Measurements from ENCODE around the gene DAPK1.

Gene DAPK1

DNA sequence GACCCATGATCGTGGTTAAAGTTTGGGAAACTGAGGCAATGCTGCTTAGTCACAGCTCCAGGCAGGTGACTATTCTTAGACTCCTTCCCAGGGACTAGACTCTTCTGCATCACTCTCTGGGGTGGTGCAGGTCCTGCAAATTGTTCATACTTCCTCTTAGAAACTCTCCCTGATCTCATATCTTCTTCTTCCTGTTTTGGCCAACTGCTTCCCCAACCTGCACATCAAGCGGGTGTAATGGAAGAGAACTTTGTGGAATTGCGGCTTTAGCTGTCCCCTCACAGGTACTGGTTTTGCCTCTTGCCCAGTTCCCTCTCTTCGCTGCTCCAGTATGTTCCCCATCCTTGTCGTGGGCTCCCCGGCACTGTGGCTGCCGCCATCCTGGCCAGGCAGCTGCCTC is 116.7 kb downstream of the DAPK1 start:
- H3K4me3 ChIP-seq (ENCODE audit: low read length): no peak overlapping the region
- H3K4me1 ChIP-seq (ENCODE audit: low read length): no peaks in the 10 kb centered on the region
- no peaks in the 10 kb centered on the region for H4K20me1 ChIP-seq (ENCODE audit: insufficient read depth, low read length)
- no peaks in the 10 kb centered on the region for H3K9me2 ChIP-seq (replicated peaks; ENCODE audit: insufficient read depth, low read length)
- no peak for DNase-seq
- no peak overlapping the region for H3K27ac ChIP-seq (ENCODE audit: low read length)
- no peaks in the 10 kb centered on the region for H3K27me3 ChIP-seq (replicated peaks; ENCODE audit: insufficient read depth, low read length)
- TF ChIP-seq EZH2phosphoT487 (IDR thresholded peaks at IDR 0.05; ENCODE audit: low read length) (no peak), EZH2 (optimal IDR thresholded peaks at IDR 0.05; ENCODE audit: low read depth, low read length) (no peak)
- TF ChIP-seq, protein P1, sequence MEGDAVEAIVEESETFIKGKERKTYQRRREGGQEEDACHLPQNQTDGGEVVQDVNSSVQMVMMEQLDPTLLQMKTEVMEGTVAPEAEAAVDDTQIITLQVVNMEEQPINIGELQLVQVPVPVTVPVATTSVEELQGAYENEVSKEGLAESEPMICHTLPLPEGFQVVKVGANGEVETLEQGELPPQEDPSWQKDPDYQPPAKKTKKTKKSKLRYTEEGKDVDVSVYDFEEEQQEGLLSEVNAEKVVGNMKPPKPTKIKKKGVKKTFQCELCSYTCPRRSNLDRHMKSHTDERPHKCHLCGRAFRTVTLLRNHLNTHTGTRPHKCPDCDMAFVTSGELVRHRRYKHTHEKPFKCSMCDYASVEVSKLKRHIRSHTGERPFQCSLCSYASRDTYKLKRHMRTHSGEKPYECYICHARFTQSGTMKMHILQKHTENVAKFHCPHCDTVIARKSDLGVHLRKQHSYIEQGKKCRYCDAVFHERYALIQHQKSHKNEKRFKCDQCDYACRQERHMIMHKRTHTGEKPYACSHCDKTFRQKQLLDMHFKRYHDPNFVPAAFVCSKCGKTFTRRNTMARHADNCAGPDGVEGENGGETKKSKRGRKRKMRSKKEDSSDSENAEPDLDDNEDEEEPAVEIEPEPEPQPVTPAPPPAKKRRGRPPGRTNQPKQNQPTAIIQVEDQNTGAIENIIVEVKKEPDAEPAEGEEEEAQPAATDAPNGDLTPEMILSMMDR (IDR thresholded peaks at IDR 0.05; ENCODE audit: low read length): no peak
- H2AFZ ChIP-seq (ENCODE audit: low read length): no peak overlapping the region
- H3K79me2 ChIP-seq (ENCODE audit: low read length): peaks cover 11% of the 10 kb centered on the region
- H3F3A ChIP-seq (ENCODE audit: insufficient read depth, low read length): no peaks in the 10 kb centered on the region
- no peak overlapping the region for H3K9ac ChIP-seq (ENCODE audit: low read length)
- H3K36me3 ChIP-seq (replicated peaks; ENCODE audit: insufficient read depth, low read length): no peaks in the 10 kb centered on the region
- H3K9me3 ChIP-seq (replicated peaks; ENCODE audit: insufficient read depth, low read length): no peaks in the 10 kb centered on the region
- H3K4me2 ChIP-seq (ENCODE audit: low read depth, low read length): no peak overlapping the region

DNA sequence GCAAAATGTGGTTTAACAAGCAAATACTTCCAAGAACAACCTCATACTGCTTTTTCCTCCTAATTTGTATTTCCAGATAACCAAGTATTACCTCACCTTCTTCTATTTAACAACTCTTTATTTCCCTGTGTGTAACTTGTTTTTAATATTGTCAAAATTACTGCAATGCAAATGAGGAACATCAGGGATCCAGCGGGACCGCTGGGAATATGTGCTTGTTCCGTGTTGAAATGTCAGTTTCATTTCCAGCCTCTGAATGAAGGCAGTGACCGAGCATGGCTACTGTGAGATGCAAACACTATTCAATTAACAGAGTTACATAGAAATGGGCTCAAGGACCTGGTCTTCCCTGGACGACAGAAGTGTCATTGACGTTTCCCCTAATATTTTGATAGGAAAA is 117.5 kb downstream of the DAPK1 start:
- Histone ChIP-seq H3K27ac (ENCODE audit: low read length) (no peak overlapping the region), H3K36me3 (replicated peaks; ENCODE audit: insufficient read depth, low read length) (no peaks in the 10 kb centered on the region), H4K20me1 (ENCODE audit: insufficient read depth, low read length) (no peaks in the 10 kb centered on the region), H3K79me2 (ENCODE audit: low read length) (peaks cover 14% of the 10 kb centered on the region), H3F3A (ENCODE audit: insufficient read depth, low read length) (no peaks in the 10 kb centered on the region), H3K27me3 (replicated peaks; ENCODE audit: insufficient read depth, low read length) (no peaks in the 10 kb centered on the region), H3K4me2 (ENCODE audit: low read depth, low read length) (no peak overlapping the region), H3K9me3 (replicated peaks; ENCODE audit: insufficient read depth, low read length) (no peaks in the 10 kb centered on the region), H2AFZ (ENCODE audit: low read length) (no peak overlapping the region), H3K9ac (ENCODE audit: low read length) (no peak overlapping the region), H3K4me1 (ENCODE audit: low read length) (no peaks in the 10 kb centered on the region), H3K4me3 (ENCODE audit: low read length) (no peak overlapping the region), H3K9me2 (replicated peaks; ENCODE audit: insufficient read depth, low read length) (no peaks in the 10 kb centered on the region)
- no peak for DNase-seq
- TF ChIP-seq EZH2phosphoT487 (IDR thresholded peaks at IDR 0.05; ENCODE audit: low read length): no peak
- TF ChIP-seq, protein P1 (IDR thresholded peaks at IDR 0.05; ENCODE audit: low read length): no peak
- no peak for TF ChIP-seq EZH2 (optimal IDR thresholded peaks at IDR 0.05; ENCODE audit: low read depth, low read length)

DNA sequence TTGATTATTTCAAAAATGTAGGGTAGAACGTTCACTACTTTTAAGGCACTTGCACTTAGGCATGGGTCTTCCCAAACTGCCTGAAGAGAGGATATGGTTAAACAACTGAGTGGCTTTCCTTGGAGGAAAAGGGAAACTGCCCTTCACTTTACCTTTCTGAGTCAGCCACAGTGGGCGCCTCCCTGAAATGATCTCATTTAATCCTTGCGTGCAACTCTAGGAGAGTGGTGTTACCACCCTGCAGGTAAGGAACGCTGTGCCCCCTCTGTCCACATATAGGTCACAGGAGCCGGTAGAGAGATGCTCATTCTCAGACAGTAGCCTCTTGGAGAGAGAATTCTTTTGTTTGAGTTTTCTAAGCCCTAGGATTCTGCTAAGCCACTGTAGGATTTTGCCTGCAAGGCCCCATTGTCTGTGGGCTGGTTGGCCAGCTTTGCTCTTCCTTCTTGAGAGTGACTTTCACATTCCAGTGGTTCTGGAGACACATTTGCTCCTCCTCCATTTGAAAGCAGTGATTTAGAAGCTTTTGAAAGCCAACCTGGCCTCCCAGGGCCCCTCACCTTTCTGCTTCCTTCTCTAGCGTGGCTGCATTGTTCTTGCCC is 118.0 kb downstream of the DAPK1 start:
- Histone ChIP-seq H3K4me2 (ENCODE audit: low read depth, low read length) (no peak overlapping the region), H3K9me3 (replicated peaks; ENCODE audit: insufficient read depth, low read length) (no peaks in the 10 kb centered on the region), H3K4me3 (ENCODE audit: low read length) (no peak overlapping the region), H3K36me3 (replicated peaks; ENCODE audit: insufficient read depth, low read length) (no peaks in the 10 kb centered on the region), H3K9me2 (replicated peaks; ENCODE audit: insufficient read depth, low read length) (no peaks in the 10 kb centered on the region), H3K79me2 (ENCODE audit: low read length) (peaks cover 15% of the 10 kb centered on the region), H4K20me1 (ENCODE audit: insufficient read depth, low read length) (no peaks in the 10 kb centered on the region), H3K27ac (ENCODE audit: low read length) (no peak overlapping the region), H2AFZ (ENCODE audit: low read length) (no peak overlapping the region), H3K27me3 (replicated peaks; ENCODE audit: insufficient read depth, low read length) (no peaks in the 10 kb centered on the region), H3F3A (ENCODE audit: insufficient read depth, low read length) (no peaks in the 10 kb centered on the region), H3K4me1 (ENCODE audit: low read length) (no peaks in the 10 kb centered on the region), H3K9ac (ENCODE audit: low read length) (no peak overlapping the region)
- DNase-seq: no peak
- TF ChIP-seq, protein P1 (IDR thresholded peaks at IDR 0.05; ENCODE audit: low read length): no peak
- TF ChIP-seq EZH2phosphoT487 (IDR thresholded peaks at IDR 0.05; ENCODE audit: low read length): no peak
- TF ChIP-seq EZH2 (optimal IDR thresholded peaks at IDR 0.05; ENCODE audit: low read depth, low read length): no peak
